HCT116 (cell line): ENCODE measurements around the gene AIFM2.
"Not testable (repeated sequence)": the region's sequence is repeated elsewhere in the genome, so short reads cannot be mapped to it uniquely, and the experiment has no call there.

Experiments
- CEBPB ChIP-seq: IDR thresholded peaks from 2 replicates; pipeline ENCODE4 v1.6.1; 2012; ENCODE audit warnings: low read depth
- CTCF ChIP-seq, 3 experiments: fragments of 200-600 bp in 1 of 3; sonication (generic) in 1 of 3; IDR thresholded peaks in 2 of 3; conservative IDR thresholded peaks in 1 of 3; 2 replicates each; pipeline ENCODE4 v1.5.1; 2012 to 2017; ENCODE audit warnings: low read depth in 2 of 3, low read length in 2 of 3, antibody characterized with exemption in 1 of 3, borderline replicate concordance in 1 of 3, control low read depth in 1 of 3, mild to moderate bottlenecking in 1 of 3, mixed read lengths in 1 of 3, mixed run types in 1 of 3, moderate library complexity in 1 of 3; ENCODE audit not compliant: insufficient read depth in 1 of 3
- EZH2 ChIP-seq: fragments of 200-600 bp; sonication (generic); IDR thresholded peaks from 2 replicates; pipeline ENCODE4 v1.6.1; 2017; ENCODE audit warnings: antibody characterized with exemption, mixed run types
- EZH2phosphoT487 ChIP-seq: fragments of 200-600 bp; IDR thresholded peaks from 2 replicates; pipeline ENCODE4 v1.6.1; 2018; ENCODE audit warnings: antibody characterized with exemption, borderline replicate concordance
- JUND ChIP-seq: IDR thresholded peaks from 2 replicates; pipeline ENCODE4 v1.6.1; 2012
- POLR2A ChIP-seq: IDR thresholded peaks from 2 replicates; pipeline ENCODE4 v1.7.0; 2011; ENCODE audit warnings: borderline replicate concordance; ENCODE audit not compliant: insufficient read depth, insufficient read length; ENCODE audit errors: extremely low read depth
- POLR2AphosphoS5 ChIP-seq: IDR thresholded peaks from 2 replicates; pipeline ENCODE4 v1.6.1; 2011; ENCODE audit warnings: mild to moderate bottlenecking, low read depth, low read length, moderate library complexity
- RAD21 ChIP-seq: IDR thresholded peaks from 2 replicates; pipeline ENCODE4 v1.6.1; 2012; ENCODE audit warnings: low read depth, mild to moderate bottlenecking
- REST ChIP-seq: IDR thresholded peaks from 2 replicates; pipeline ENCODE4 v1.6.1; 2012; ENCODE audit warnings: low read depth
- SIN3A ChIP-seq: IDR thresholded peaks from 2 replicates; pipeline ENCODE4 v1.6.1; 2012; ENCODE audit warnings: low read depth
- SP1 ChIP-seq: IDR thresholded peaks from 2 replicates; pipeline ENCODE4 v1.6.1; 2012; ENCODE audit warnings: low read depth
- SRF ChIP-seq: IDR thresholded peaks from 2 replicates; pipeline ENCODE4 v1.6.1; 2012; ENCODE audit warnings: low read depth

- TF ChIP-seq SIN3A; CTCF (IDR thresholded peaks at IDR 0.05 in 2 of 3, conservative IDR thresholded peaks at IDR 0.05 in 1 of 3; ENCODE audit: borderline replicate concordance in 1 of 3, insufficient read depth in 1 of 3, low read depth in 2 of 3, low read length in 2 of 3); REST; EZH2; RAD21; POLR2AphosphoS5; SP1; CEBPB; POLR2A; SRF; EZH2phosphoT487; JUND: not testable (repeated sequence)
Observed at GRCh38 chr10:70159366-70159765, 26.7 kb upstream of the AIFM2 start.
